Measurements from ENCODE around the gene LRGUK. TPM values are rescaled to one million over a fixed set of nuclear protein-coding genes. Genes with fewer than 3 reads are reported as not detected.

Gene LRGUK
- total and polyA plus RNA-seq, 2 of the 8 experiments (the other 6 are each of a cell fraction or from before 2014, with no cell fraction given) = 1.5 to 3.6 TPM

GRCh38 chr7:134085311-134085710, 41.8 kb upstream of the LRGUK start (continued):
- TF ChIP-seq ATF2 (IDR thresholded peaks at IDR 0.05; ENCODE audit: low read length) (no peak), EP300 (IDR thresholded peaks at IDR 0.05; ENCODE audit: borderline replicate concordance in 1 of 2, low read depth in 2 of 2, low read length in 2 of 2) (no peak), TBP (IDR thresholded peaks at IDR 0.05; ENCODE audit: low read depth, low read length) (no peak), TAF7 (optimal IDR thresholded peaks at IDR 0.05; ENCODE audit: borderline replicate concordance, low read depth, low read length) (no peak), EGR1 (IDR thresholded peaks at IDR 0.05; ENCODE audit: borderline replicate concordance, low read depth, low read length) (no peak), NANOG (IDR thresholded peaks at IDR 0.05; ENCODE audit: insufficient read depth, low read depth, low read length, poor library complexity, severe bottlenecking) (no peak)
